ENCODE measurements around the gene FFAR3. TPM values are rescaled to one million over a fixed set of nuclear protein-coding genes. Genes with fewer than 3 reads are reported as not detected.

FFAR3 gene
- total and polyA plus RNA-seq, 4 donors = 0.33 TPM; not detected in 3

DNA sequence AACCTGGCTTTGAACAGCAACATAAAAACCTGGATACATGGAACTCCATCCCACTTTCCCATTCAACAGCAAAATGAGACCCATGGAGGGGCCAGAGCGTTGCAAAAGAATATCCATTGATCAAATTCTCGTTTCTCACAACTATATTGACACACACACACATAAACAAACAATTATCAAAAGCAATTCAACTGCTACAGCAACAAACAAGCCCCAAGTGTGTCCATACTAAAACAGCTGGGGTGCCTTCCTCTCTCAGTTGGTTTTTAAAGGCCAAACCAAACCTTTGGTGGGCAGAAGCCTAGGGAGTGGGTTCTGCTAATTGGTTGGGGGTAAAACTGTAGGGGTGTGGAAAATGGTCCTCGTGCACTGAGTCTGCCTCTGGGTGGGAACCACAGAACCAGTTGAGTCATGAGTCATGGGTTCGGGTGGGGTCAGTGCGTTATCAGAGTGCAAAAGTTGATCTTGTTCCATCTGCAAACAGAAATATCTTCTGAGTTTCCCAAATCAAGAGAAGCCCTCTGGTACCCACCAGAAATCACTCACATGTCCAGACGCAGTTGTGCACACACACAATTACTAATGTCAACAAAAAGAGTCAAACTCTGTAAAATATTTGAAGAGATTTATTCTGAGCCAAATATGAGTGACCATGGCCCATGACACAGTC, 31.1 kb downstream of the FFAR3 start (continued):
- TF ChIP-seq, protein P1, sequence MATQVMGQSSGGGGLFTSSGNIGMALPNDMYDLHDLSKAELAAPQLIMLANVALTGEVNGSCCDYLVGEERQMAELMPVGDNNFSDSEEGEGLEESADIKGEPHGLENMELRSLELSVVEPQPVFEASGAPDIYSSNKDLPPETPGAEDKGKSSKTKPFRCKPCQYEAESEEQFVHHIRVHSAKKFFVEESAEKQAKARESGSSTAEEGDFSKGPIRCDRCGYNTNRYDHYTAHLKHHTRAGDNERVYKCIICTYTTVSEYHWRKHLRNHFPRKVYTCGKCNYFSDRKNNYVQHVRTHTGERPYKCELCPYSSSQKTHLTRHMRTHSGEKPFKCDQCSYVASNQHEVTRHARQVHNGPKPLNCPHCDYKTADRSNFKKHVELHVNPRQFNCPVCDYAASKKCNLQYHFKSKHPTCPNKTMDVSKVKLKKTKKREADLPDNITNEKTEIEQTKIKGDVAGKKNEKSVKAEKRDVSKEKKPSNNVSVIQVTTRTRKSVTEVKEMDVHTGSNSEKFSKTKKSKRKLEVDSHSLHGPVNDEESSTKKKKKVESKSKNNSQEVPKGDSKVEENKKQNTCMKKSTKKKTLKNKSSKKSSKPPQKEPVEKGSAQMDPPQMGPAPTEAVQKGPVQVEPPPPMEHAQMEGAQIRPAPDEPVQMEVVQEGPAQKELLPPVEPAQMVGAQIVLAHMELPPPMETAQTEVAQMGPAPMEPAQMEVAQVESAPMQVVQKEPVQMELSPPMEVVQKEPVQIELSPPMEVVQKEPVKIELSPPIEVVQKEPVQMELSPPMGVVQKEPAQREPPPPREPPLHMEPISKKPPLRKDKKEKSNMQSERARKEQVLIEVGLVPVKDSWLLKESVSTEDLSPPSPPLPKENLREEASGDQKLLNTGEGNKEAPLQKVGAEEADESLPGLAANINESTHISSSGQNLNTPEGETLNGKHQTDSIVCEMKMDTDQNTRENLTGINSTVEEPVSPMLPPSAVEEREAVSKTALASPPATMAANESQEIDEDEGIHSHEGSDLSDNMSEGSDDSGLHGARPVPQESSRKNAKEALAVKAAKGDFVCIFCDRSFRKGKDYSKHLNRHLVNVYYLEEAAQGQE (IDR thresholded peaks at IDR 0.05) = no peak
- TF ChIP-seq RAD21 (IDR thresholded peaks at IDR 0.05) = no peak

DNA sequence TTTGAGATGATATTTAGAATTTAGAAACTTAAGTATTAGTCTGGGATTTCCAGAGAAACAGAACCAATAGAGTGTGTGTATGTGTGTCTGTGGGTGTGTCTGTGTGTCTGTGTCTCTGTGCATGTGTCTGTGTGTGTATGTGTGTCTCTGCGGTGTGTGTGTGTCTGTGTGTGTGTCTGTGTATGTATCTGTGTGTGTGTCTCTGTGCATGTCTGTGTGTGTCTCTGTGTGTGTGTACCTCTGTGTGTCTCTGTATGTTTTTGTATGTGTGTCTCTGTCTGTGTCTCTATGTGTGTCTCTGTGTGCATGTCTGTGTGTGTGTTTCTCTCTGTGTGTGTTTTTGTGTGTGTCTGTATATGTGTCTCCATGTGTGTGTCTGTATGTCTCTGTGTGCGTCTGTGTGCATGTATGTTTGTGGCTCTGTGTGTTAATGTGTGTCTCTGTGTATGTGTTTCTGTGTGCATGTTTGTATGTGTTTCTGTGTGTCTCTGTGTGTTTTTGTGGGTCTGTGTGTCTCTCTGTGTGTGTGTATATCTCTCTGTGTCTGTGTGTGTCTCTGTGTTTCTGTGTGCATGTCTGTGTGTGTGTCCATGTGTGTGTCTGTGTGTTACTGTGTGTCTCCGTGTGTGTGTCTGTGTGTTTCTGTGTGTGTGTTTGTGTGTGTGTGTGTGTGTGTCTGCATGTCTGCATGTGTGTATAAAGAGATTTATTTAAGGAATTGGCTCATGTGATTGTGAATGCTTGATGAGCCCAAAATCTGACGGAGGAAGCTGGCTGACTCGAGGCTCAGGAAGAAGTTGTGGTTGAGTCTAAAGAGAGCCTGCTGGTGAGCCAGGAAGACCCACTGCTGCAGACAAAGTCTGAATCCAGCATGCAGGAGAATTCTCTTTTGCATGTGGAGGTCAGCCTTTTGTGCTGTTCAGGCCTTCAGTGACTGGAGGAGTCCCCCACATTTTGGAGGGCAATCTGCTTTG, 34.8 kb downstream of the FFAR3 start:
- Histone ChIP-seq H3K9me3 (ENCODE audit: control insufficient read depth in 4 of 4, low read length in 3 of 4) (no peaks in the 10 kb centered on the region), H3K27ac (ENCODE audit: low read depth in 1 of 2, low read length in 2 of 2) (no peak overlapping the region), H3K4me3 (ENCODE audit: low read depth in 1 of 3, low read length in 3 of 3) (no peak overlapping the region), H3K27me3 (ENCODE audit: control insufficient read depth in 4 of 4, insufficient read depth in 4 of 4, low read length in 3 of 4) (no peaks in the 10 kb centered on the region), H3K36me3 (ENCODE audit: control insufficient read depth in 4 of 4, insufficient read depth in 3 of 4, low read depth in 1 of 4, low read length in 3 of 4) (no peaks in the 10 kb centered on the region), H3K9ac (ENCODE audit: low read depth in 1 of 2, low read length in 2 of 2) (no peak overlapping the region), H3K4me1 (ENCODE audit: control insufficient read depth in 4 of 4, insufficient read depth in 4 of 4, low read length in 3 of 4) (no peaks in the 10 kb centered on the region)
- TF ChIP-seq HNF4A (conservative IDR thresholded peaks at IDR 0.05) (no peak), YY1 (IDR thresholded peaks at IDR 0.05) (no peak), EGR1 (IDR thresholded peaks at IDR 0.05; ENCODE audit: low read depth in 2 of 2) (no peak), RXRA (IDR thresholded peaks at IDR 0.05) (no peak), RAD21 (IDR thresholded peaks at IDR 0.05) (no peak), NR2F2 (IDR thresholded peaks at IDR 0.05) (no peak), FOXA1 (IDR thresholded peaks at IDR 0.05) (no peak), SP1 (IDR thresholded peaks at IDR 0.05) (no peak), HNF4G (IDR thresholded peaks at IDR 0.05) (no peak), FOXA2 (IDR thresholded peaks at IDR 0.05) (no peak), TAF1 (conservative IDR thresholded peaks at IDR 0.05) (no peak)
- TF ChIP-seq, protein P2, sequence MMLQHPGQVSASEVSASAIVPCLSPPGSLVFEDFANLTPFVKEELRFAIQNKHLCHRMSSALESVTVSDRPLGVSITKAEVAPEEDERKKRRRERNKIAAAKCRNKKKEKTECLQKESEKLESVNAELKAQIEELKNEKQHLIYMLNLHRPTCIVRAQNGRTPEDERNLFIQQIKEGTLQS (IDR thresholded peaks at IDR 0.05) = no peak
- TF ChIP-seq, protein P3, sequence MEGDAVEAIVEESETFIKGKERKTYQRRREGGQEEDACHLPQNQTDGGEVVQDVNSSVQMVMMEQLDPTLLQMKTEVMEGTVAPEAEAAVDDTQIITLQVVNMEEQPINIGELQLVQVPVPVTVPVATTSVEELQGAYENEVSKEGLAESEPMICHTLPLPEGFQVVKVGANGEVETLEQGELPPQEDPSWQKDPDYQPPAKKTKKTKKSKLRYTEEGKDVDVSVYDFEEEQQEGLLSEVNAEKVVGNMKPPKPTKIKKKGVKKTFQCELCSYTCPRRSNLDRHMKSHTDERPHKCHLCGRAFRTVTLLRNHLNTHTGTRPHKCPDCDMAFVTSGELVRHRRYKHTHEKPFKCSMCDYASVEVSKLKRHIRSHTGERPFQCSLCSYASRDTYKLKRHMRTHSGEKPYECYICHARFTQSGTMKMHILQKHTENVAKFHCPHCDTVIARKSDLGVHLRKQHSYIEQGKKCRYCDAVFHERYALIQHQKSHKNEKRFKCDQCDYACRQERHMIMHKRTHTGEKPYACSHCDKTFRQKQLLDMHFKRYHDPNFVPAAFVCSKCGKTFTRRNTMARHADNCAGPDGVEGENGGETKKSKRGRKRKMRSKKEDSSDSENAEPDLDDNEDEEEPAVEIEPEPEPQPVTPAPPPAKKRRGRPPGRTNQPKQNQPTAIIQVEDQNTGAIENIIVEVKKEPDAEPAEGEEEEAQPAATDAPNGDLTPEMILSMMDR (IDR thresholded peaks at IDR 0.05; ENCODE audit: low read depth, low read length, missing input control) = no peak
- TF ChIP-seq, protein P4, sequence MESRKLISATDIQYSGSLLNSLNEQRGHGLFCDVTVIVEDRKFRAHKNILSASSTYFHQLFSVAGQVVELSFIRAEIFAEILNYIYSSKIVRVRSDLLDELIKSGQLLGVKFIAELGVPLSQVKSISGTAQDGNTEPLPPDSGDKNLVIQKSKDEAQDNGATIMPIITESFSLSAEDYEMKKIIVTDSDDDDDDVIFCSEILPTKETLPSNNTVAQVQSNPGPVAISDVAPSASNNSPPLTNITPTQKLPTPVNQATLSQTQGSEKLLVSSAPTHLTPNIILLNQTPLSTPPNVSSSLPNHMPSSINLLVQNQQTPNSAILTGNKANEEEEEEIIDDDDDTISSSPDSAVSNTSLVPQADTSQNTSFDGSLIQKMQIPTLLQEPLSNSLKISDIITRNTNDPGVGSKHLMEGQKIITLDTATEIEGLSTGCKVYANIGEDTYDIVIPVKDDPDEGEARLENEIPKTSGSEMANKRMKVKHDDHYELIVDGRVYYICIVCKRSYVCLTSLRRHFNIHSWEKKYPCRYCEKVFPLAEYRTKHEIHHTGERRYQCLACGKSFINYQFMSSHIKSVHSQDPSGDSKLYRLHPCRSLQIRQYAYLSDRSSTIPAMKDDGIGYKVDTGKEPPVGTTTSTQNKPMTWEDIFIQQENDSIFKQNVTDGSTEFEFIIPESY (IDR thresholded peaks at IDR 0.05) = no peak
- TF ChIP-seq, protein P5, sequence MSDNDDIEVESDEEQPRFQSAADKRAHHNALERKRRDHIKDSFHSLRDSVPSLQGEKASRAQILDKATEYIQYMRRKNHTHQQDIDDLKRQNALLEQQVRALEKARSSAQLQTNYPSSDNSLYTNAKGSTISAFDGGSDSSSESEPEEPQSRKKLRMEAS (IDR thresholded peaks at IDR 0.05) = no peak
- no peak for DNase-seq (ENCODE audit: low spot score)
- 78% methylated on average over 5 of the region's 5 CpGs for WGBS
